RWPE2 (cell line): ENCODE results near the gene MCRIP2.
"Not testable (repeated sequence)": the region's sequence is repeated elsewhere in the genome, so short reads cannot be mapped to it uniquely, and the experiment has no call there.

Source experiments
- ATAC-seq: fragments of 200-7000 bp; cut with Tn5 transposase; 3 replicates; pipeline ENCODE4 v1.9.1; 2021; ENCODE audit warnings: low read depth
- DNase-seq: peaks from one replicate; pipeline ENCODE4 v3.0.0-alpha.2; 2020; ENCODE audit warnings: low spot score
- H3K27ac ChIP-seq: fragments of 450-650 bp; 2 replicates; pipeline ENCODE4 v1.5.1; 2017; ENCODE audit warnings: mild to moderate bottlenecking; ENCODE audit not compliant: poor library complexity, severe bottlenecking
- H3K27me3 ChIP-seq: fragments of 250-450 bp; sonication (Bioruptor Pico); 2 replicates; pipeline ENCODE4 v1.5.1; 2021; ENCODE audit warnings: mild to moderate bottlenecking, moderate library complexity; ENCODE audit not compliant: insufficient read depth, poor library complexity, severe bottlenecking
- H3K36me3 ChIP-seq: fragments of 250-450 bp; sonication (Bioruptor Pico); 2 replicates; pipeline ENCODE4 v1.5.1; 2020; ENCODE audit warnings: low read depth, mild to moderate bottlenecking, moderate library complexity
- H3K4me1 ChIP-seq: fragments of 250-450 bp; sonication (Bioruptor Pico); 2 replicates; pipeline ENCODE4 v1.5.1; 2021; ENCODE audit warnings: mild to moderate bottlenecking, moderate library complexity; ENCODE audit not compliant: insufficient read depth, poor library complexity, severe bottlenecking
- H3K4me3 ChIP-seq: fragments of 250-450 bp; sonication (Bioruptor Pico); 2 replicates; pipeline ENCODE4 v1.5.1; 2021; ENCODE audit warnings: mild to moderate bottlenecking, moderate library complexity; ENCODE audit not compliant: severe bottlenecking
- H3K9me3 ChIP-seq: fragments of 250-450 bp; sonication (Bioruptor Pico); 2 replicates; pipeline ENCODE4 v1.5.1; 2021; ENCODE audit warnings: mild to moderate bottlenecking, moderate library complexity; ENCODE audit not compliant: severe bottlenecking
- TF ChIP-seq, protein P1 (sequence below): fragments of 450-650 bp; IDR thresholded peaks from one replicate; pipeline ENCODE4 v1.5.1; 2017; ENCODE audit warnings: mild to moderate bottlenecking, moderate library complexity; ENCODE audit not compliant: poor library complexity, severe bottlenecking

The MCRIP2 gene

DNA sequence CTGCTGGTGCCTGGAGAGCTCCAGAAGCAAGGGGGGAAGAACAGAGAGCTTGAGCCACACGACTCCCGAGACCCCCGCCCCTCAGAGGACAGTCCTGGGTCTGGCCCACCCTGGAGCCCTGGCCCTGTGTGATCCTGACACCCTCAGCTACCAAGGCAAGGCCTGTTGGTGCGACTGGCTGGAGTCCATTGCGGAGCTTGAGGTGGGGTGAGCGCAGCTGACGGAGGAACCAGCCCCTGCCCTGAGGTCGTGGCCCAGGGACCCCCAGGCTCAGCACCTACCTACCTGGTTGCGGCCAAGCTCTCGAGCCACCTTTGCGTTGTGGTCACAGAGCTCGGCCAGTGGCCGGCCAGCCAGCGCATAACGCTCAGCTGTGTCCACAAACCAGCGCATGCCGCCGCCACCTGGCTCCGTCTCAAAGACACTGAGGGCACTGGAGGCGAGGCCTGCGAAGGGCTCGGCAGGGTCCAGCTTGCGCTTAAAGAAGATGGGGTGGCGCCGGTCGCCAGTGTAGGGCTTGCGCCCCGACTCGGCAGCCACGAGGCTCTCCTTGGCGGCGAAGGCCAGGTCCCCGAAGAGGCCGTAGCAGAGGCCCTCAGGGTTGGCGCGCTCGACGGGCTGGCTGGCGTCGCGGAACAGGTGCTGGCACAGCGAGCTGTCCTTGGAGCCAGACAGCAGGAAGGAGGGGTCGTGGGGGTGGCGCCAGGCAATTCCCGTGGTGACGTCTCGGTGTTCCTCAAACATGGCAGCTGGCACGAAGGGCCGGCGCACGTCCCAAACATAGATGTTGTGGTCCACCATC lies 45.0 kb downstream of the MCRIP2 start:
- TF ChIP-seq, protein P1, sequence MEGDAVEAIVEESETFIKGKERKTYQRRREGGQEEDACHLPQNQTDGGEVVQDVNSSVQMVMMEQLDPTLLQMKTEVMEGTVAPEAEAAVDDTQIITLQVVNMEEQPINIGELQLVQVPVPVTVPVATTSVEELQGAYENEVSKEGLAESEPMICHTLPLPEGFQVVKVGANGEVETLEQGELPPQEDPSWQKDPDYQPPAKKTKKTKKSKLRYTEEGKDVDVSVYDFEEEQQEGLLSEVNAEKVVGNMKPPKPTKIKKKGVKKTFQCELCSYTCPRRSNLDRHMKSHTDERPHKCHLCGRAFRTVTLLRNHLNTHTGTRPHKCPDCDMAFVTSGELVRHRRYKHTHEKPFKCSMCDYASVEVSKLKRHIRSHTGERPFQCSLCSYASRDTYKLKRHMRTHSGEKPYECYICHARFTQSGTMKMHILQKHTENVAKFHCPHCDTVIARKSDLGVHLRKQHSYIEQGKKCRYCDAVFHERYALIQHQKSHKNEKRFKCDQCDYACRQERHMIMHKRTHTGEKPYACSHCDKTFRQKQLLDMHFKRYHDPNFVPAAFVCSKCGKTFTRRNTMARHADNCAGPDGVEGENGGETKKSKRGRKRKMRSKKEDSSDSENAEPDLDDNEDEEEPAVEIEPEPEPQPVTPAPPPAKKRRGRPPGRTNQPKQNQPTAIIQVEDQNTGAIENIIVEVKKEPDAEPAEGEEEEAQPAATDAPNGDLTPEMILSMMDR: no peak
- no peak overlapping the region for H3K27ac ChIP-seq
- H3K27me3 ChIP-seq: no peaks in the 10 kb centered on the region
- no peak overlapping the region for H3K4me3 ChIP-seq
- peaks cover 37% of the 10 kb centered on the region for H3K36me3 ChIP-seq
- H3K9me3 ChIP-seq: no peaks in the 10 kb centered on the region
- no peak for DNase-seq
- no peak for ATAC-seq
- peaks cover 9% of the 10 kb centered on the region for H3K4me1 ChIP-seq

- Histone ChIP-seq H3K27ac (no peak overlapping the region), H3K4me3 (no peak overlapping the region), H3K27me3 (no peaks in the 10 kb centered on the region), H3K4me1 (peaks cover 5% of the 10 kb centered on the region), H3K9me3 (no peaks in the 10 kb centered on the region), H3K36me3 (peaks cover 29% of the 10 kb centered on the region)
- ATAC-seq (no peak), DNase-seq (no peak)
- TF ChIP-seq, protein P1: no peak
These were observed 45.9 kb downstream of the MCRIP2 start for GRCh38 chr16:687499-687898.

GRCh38 chr16:689175-689897 lies 47.7 kb downstream of the MCRIP2 start:
- no peaks in the 10 kb centered on the region for H3K9me3 ChIP-seq
- no peak; the same call in 2 of the 3 replicates for ATAC-seq
- no peak for DNase-seq
- peak overlapping the region; percentile 38 for H3K27ac ChIP-seq
- H3K4me3 ChIP-seq: peak overlapping the region; percentile 92
- no peaks in the 10 kb centered on the region for H3K27me3 ChIP-seq
- TF ChIP-seq, protein P1: no peak
- peaks cover 5% of the 10 kb centered on the region for H3K4me1 ChIP-seq
- H3K36me3 ChIP-seq: peaks cover 17% of the 10 kb centered on the region

GRCh38 chr16:691242-691641 lies 49.6 kb downstream of the MCRIP2 start:
- H3K36me3 ChIP-seq, H3K4me1 ChIP-seq, ATAC-seq, H3K27ac ChIP-seq, DNase-seq, H3K4me3 ChIP-seq, H3K9me3 ChIP-seq, H3K27me3 ChIP-seq: not testable (repeated sequence)

DNA sequence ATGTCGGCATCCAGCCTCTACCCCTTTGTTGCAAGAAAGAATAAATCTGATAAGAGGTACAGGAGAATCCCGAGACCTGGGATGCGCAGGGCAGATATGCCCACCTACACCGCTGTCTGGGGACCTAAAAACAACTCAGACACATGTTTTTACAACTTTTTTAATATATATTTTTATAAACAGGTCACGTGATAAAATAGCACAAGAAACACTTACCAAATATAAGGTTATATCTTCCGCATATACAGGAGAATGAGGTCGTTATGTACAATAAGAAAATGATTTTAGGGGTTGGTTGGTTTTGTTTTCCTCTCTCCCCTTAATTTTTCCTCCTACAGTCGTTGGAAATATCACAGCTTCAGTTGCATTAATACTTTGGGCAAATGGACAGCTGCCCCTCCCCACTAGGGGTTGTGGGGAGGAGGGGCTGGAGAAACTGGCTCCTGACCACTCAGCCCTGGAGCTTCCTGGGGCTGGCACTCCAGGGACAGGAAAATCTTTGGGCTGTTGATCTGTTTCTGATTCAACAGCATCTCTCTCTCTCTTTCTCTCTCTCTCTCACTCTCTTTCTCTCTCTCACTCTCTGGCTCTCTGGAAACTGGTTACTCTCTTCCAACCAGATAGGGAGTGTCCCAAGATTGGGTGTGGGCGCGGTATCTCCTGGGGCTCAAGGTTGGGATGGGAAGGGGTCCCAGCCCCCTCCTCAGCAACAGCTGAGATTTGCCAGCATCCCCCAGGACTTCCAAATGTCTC lies 50.9 kb downstream of the MCRIP2 start:
- Histone ChIP-seq H3K27ac (no peak overlapping the region), H3K9me3 (no peaks in the 10 kb centered on the region), H3K27me3 (no peaks in the 10 kb centered on the region), H3K4me3 (no peak overlapping the region), H3K36me3 (no peaks in the 10 kb centered on the region), H3K4me1 (peaks cover 5% of the 10 kb centered on the region)
- DNase-seq (no peak), ATAC-seq (no peak)
- TF ChIP-seq, protein P1: no peak
